Tibial artery (tissue), 4 donors: Measurements from ENCODE around the gene KDM2B.

Experiments used
- DNase-seq, 2 donors: peaks; one replicate each; pipeline ENCODE4 v3.0.0-alpha.2; 2019
- H3K27ac ChIP-seq, 2 donors: fragments of 200-600 bp; sonication (generic) in 1 of 2; 1 replicate in 1 of 2; 2 replicates in 1 of 2; pipeline ENCODE4 v1.5.1; 2018 to 2019; ENCODE audit warnings: mild to moderate bottlenecking in 1 of 2
- H3K27me3 ChIP-seq, 2 donors: fragments of 200-600 bp; sonication (generic) in 1 of 2; one replicate each; pipeline versions ENCODE4 v1.5.1 to v1.6.0; 2016 to 2019
- H3K36me3 ChIP-seq, 3 donors: fragments of 200-600 bp; sonication (generic) in 2 of 3; one replicate each; pipeline ENCODE4 v1.5.1; 2016 to 2019; ENCODE audit warnings: mild to moderate bottlenecking in 2 of 3
- H3K4me1 ChIP-seq, 4 donors: fragments of 200-600 bp; sonication (generic) in 2 of 4; 1 replicate in 3 of 4; 2 replicates in 1 of 4; pipeline ENCODE4 v1.5.1; 2016 to 2019
- H3K4me3 ChIP-seq, 2 donors: fragments of 200-600 bp; sonication (generic) in 1 of 2; 1 replicate in 1 of 2; 2 replicates in 1 of 2; pipeline ENCODE4 v1.5.1; 2018 to 2019; ENCODE audit warnings: mild to moderate bottlenecking in 2 of 2
- H3K9me3 ChIP-seq, 3 donors: fragments of 200-600 bp; sonication (generic) in 1 of 3; one replicate each; pipeline ENCODE4 v1.5.1; 2016 to 2019
- CTCF ChIP-seq, 2 experiments: fragments of 200-600 bp in 1 of 2; fragments of 450-650 bp in 1 of 2; IDR thresholded peaks; one replicate each; pipeline ENCODE4 v1.5.1; 2017 to 2019; ENCODE audit warnings: antibody characterized with exemption in 2 of 2, mild to moderate bottlenecking in 1 of 2, moderate library complexity in 1 of 2
- intact Hi-C: fragments of 100-400 bp; cut with DNase I; formaldehyde crosslinking; loops from one replicate; pipeline ENCODE4 v1.15.0; 2023; ENCODE audit warnings: low total_unique reads

Gene KDM2B

GRCh38 chr12:121511916-121512315 lies 68.9 kb downstream of the KDM2B start:
- H3K27me3 ChIP-seq = no peaks in the 10 kb centered on the region
- no peaks in the 10 kb centered on the region for H3K9me3 ChIP-seq
- H3K36me3 ChIP-seq = peaks cover 4 to 57% (median 20%) of the 10 kb centered on the region in 3 donors
- H3K27ac ChIP-seq = peak overlapping the region; percentile 42 to 67
- intact Hi-C loops = no loop called here
- no peak for DNase-seq
- H3K4me3 ChIP-seq = no peak overlapping the region
- peaks cover 0 to 18% (median 7%) of the 10 kb centered on the region in 4 donors for H3K4me1 ChIP-seq
- TF ChIP-seq CTCF (IDR thresholded peaks at IDR 0.05) = no peak

GRCh38 chr12:121509339-121509738 lies 71.5 kb downstream of the KDM2B start:
- Histone ChIP-seq H3K27ac (no peak overlapping the region), H3K9me3 (no peaks in the 10 kb centered on the region), H3K27me3 (no peaks in the 10 kb centered on the region), H3K4me1 (peaks cover 0 to 18% (median 7%) of the 10 kb centered on the region in 4 donors), H3K36me3 (peaks cover 4 to 57% (median 20%) of the 10 kb centered on the region in 3 donors), H3K4me3 (no peak overlapping the region)
- no peak for DNase-seq
- TF ChIP-seq CTCF (IDR thresholded peaks at IDR 0.05) = no peak
- intact Hi-C loops = no loop called here

GRCh38 chr12:121508533-121508932 lies 72.3 kb downstream of the KDM2B start:
- no peak overlapping the region for H3K27ac ChIP-seq
- peaks cover 4 to 58% (median 20%) of the 10 kb centered on the region in 3 donors for H3K36me3 ChIP-seq
- DNase-seq = no peak
- TF ChIP-seq CTCF (IDR thresholded peaks at IDR 0.05) = no peak
- H3K4me1 ChIP-seq = peaks cover 0 to 18% (median 7%) of the 10 kb centered on the region in 4 donors
- H3K9me3 ChIP-seq = no peaks in the 10 kb centered on the region
- no peak overlapping the region for H3K4me3 ChIP-seq
- intact Hi-C loops = no loop called here
- no peaks in the 10 kb centered on the region for H3K27me3 ChIP-seq

- peaks cover 0 to 15% (median 6%) of the 10 kb centered on the region in 4 donors for H3K4me1 ChIP-seq
- intact Hi-C loops = no loop called here
- no peak for TF ChIP-seq CTCF (IDR thresholded peaks at IDR 0.05)
- no peaks in the 10 kb centered on the region for H3K9me3 ChIP-seq
- no peak overlapping the region for H3K4me3 ChIP-seq
- H3K27ac ChIP-seq = no peak overlapping the region
- peaks cover 4 to 55% (median 20%) of the 10 kb centered on the region in 3 donors for H3K36me3 ChIP-seq
- H3K27me3 ChIP-seq = no peaks in the 10 kb centered on the region
- DNase-seq = no peak
Observed at GRCh38 chr12:121507984-121508383, 72.8 kb downstream of the KDM2B start.

- Histone ChIP-seq H3K36me3 (peaks cover 4 to 48% (median 17%) of the 10 kb centered on the region in 3 donors), H3K27me3 (no peaks in the 10 kb centered on the region), H3K4me1 (peaks cover 0 to 7% (median 2%) of the 10 kb centered on the region in 4 donors), H3K9me3 (no peaks in the 10 kb centered on the region), H3K27ac (no peak overlapping the region), H3K4me3 (no peak overlapping the region)
- DNase-seq = no peak
- intact Hi-C loops = no loop called here
- no peak for TF ChIP-seq CTCF (IDR thresholded peaks at IDR 0.05)
Observed at GRCh38 chr12:121507245-121507644, 73.6 kb downstream of the KDM2B start.

- H3K4me1 ChIP-seq = peaks cover 0 to 5% (median 0%) of the 10 kb centered on the region in 4 donors
- no peaks in the 10 kb centered on the region for H3K9me3 ChIP-seq
- no peak for DNase-seq
- H3K27ac ChIP-seq = no peak overlapping the region
- H3K36me3 ChIP-seq = peaks cover 4 to 40% (median 16%) of the 10 kb centered on the region in 3 donors
- H3K4me3 ChIP-seq = no peak overlapping the region
- intact Hi-C loops = no loop called here
- no peaks in the 10 kb centered on the region for H3K27me3 ChIP-seq
- no peak for TF ChIP-seq CTCF (IDR thresholded peaks at IDR 0.05)
Observed at GRCh38 chr12:121505513-121505912, 75.3 kb downstream of the KDM2B start.
